GM21360 (cell line): ENCODE results near the gene PARVG.

Source experiments
- ATAC-seq: cut with Tn5 transposase; IDR thresholded peaks from one replicate; pipeline ENCODE4 v1.9.1; 2021; ENCODE audit warnings: mild to moderate bottlenecking, moderate library complexity; ENCODE audit not compliant: unreplicated experiment

The PARVG gene

GRCh38 chr22:44154436-44154942 is 26.2 kb upstream of the PARVG start:
- ATAC-seq = no peak

GRCh38 chr22:44155115-44155514 is 25.6 kb upstream of the PARVG start:
- no peak for ATAC-seq

GRCh38 chr22:44157916-44158618 is 22.7 kb upstream of the PARVG start:
- no peak for ATAC-seq

GRCh38 chr22:44158816-44159215 is 21.9 kb upstream of the PARVG start:
- ATAC-seq = no peak

DNA sequence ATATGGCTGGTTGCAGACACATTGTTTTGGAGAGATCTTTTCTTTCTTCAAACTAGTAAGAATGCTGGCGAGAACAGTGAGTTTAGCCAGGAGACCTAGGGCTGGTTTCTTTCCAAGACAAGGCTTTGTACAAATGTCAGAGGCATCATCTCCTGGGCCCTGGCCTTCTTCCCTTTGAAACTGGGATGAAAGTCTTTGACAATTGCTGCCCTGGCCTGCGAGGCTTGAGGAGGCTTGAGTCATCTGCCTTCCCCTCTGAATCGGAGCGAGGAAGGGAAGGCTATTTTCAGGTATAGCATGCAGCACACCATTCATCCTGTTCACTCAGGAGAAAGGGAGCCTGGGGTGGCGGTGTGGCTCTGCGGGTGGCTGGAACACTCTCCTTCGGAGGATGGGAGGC is 21.5 kb upstream of the PARVG start:
- ATAC-seq = no peak

DNA sequence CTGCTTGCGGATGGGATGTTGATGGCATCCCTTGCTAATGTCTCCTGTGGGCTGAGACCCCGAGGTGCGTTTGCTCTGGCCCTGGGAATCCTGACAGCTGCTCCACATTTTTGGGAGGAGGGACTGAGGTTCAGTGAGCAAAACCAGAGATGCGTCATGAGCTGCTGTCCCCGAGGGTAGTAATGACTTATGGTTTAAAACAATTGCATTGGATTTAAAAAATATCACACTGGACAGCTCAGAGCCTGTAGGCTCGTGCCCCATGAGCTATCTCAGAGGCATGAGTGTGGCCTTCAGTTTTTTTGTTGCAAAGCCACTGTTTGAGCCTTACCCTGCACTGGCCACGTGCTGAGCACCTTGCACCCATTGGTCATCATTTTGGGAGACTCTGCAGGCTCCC is 20.9 kb upstream of the PARVG start:
- no peak for ATAC-seq

GRCh38 chr22:44160421-44160820 is 20.3 kb upstream of the PARVG start:
- no peak for ATAC-seq

GRCh38 chr22:44161673-44162072 is 19.1 kb upstream of the PARVG start:
- ATAC-seq = no peak

DNA sequence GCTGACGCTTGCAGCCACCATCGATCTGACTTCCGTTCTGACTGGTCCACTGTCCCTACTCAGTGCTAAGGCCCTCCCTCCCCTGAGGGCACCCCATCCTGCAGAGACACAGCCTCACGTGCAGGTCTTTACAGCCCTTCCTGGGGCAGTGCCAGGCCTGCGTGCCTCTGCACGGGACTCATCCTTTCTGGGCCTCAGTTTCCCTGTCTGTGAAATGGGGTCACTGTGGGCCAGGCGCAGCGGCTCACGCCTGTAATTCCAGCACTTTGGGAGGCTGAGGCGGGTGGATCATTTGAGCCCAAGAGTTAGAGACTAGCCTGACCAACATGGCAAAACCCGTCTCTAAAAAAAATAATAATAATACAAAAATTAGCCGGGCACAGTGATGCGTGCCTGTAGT is 17.8 kb upstream of the PARVG start:
- no peak for ATAC-seq

DNA sequence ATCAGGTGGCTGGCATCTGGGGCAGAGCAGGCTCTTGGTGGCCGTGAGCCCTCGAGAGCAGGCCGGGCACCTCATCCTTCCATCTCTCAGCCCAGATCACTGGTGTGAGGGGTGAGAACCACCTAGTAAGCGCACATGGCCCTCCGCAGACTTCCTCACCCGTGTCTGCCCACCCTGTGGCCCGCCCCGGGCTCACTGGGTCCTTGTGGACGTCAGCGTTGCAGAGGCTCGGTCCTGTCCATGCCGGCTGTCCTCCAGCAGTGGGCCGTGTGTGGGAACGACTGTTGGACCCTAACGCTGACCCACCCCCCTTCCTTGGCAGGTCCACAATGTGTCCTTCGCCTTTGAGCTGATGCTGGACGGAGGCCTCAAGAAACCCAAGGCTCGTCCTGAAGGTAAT is 17.2 kb upstream of the PARVG start:
- no peak for ATAC-seq

DNA sequence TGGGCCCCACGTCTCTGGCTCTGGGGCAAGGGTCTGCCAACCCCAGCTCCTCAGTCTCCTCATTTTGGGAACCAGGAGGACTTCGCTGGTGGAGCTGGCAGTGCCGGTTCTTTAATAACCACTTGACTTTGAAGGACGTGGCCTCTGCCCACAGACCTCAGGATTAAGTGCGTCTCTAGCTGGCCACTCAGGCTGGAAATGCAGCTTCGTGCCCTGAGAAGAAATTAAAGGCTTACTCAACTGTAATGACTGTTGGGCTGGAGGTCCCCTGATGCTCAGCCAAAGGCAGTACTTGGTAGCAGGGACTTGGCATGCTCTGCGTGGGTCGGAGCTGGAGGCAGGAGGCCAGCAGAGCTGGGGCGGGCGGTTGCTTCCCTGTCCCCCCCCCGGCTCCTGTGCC is 16.7 kb upstream of the PARVG start:
- no peak for ATAC-seq

- ATAC-seq = no peak
Observed at GRCh38 chr22:44165286-44165874, 15.3 kb upstream of the PARVG start.

DNA sequence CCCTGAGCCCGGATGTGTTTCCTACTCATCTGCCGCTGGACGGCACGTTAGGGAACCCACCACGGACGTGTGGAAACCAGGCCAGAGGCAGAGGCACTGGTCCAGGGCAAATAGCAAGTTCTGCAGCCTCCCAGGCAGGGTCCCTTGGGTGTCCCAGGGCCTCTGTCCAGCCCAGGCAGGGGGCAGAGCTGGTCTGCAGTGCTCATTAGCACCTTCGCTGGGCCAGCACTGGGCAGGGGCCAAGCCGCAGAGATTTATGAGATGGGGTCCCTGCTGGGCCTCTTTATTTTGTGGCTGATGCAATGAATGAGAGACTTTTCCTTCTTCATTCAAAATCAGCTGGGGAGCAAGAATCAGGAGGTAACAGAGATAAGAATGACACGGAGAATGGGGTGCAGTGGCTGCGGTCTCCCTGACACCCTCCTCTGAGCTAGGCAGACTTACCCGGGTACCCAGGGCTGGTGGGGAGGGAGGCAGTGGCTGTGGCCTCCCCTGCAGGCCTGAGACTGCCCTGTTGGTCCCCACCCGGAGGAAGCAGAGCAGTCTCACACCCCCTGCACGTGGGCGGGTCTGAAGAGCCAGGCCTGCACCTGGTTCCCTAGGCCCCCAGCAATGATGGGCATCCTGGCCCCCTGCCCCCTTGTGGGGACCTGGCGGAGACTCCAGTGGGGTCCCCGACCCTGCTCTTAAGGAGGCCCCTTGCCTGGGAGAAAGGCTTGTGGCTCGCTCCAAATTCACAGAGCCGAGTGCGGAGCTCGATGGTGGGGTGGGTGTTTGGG is 14.0 kb upstream of the PARVG start:
- ATAC-seq = no peak

- no peak for ATAC-seq
Observed at GRCh38 chr22:44167501-44167900, 13.2 kb upstream of the PARVG start.

DNA sequence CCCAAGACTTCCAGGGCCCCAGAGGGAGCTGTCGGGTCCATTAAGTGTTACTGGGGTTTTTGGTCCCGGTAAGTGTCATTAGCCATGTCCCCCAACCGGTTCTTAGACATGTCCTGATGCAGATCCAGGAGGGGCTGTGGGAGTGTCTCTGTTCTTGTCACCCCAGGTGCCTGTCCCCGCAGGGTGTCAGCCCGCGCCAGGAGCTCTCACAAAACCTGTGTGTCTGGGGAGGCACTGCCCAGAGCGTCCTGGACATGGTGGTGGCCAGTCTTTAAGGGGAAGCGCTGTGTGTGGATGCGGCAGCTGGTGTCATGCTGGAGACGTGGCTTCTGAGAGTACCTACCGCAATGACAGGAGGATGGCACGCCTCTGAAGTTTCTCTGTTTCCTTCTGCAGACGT is 12.5 kb upstream of the PARVG start:
- no peak for ATAC-seq

- no peak for ATAC-seq
Observed at GRCh38 chr22:44170470-44170869, 10.3 kb upstream of the PARVG start.

DNA sequence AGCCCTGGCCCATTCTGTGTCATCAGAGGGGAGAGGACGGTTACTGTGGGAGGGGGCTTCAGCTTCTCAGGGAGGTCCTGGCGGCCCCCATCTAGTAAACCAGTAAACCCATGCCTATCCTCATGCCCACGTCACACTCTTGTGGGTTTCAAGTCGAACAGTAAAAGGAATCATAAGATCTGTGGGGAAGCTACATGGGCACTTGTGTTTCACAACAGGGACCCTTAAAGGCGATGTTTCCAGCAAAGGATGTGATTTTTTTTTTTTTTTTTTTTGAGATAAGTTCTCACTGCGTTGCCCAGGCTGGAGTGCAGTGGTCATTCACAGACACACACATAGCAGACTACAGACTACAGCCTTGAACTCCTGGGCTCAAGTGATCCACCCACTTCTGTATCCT is 9.2 kb upstream of the PARVG start:
- ATAC-seq = no peak

DNA sequence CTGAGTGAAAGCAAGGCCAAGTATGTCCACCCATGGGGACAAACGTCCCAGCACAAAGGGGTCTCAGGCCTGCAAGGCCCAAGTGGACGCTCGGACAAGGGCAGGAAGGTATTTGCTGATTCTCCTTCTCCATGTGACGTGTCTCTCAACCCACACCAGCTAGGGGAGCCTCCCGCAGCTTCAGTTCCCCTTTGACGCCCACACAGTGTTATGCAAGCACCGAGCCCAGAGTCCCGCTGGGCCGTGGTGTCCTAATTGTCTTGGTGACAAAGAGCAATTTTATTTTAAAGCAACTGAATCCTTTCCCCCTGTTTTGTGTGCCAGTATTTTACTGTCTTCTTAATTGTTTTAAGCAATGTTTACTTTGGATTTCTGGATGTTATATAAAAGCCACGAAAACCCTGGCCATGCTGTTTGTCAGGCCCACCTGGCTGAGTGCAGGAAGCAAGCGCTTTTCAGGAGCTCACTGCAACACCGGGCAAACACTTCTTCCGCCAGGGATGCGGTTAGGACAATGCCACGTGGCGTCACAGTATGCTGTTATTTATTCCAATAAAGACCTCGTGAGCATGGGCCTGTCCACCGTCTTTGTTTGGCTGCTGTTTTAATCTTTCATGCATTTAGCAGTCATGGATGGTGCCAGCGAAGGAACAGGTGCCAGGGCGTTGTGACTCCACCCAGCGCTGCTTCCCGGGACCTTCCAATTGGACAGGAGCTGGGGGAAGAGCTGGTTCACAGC is 8.2 kb upstream of the PARVG start:
- no peak for ATAC-seq

GRCh38 chr22:44173154-44173553 is 7.6 kb upstream of the PARVG start:
- no peak for ATAC-seq

DNA sequence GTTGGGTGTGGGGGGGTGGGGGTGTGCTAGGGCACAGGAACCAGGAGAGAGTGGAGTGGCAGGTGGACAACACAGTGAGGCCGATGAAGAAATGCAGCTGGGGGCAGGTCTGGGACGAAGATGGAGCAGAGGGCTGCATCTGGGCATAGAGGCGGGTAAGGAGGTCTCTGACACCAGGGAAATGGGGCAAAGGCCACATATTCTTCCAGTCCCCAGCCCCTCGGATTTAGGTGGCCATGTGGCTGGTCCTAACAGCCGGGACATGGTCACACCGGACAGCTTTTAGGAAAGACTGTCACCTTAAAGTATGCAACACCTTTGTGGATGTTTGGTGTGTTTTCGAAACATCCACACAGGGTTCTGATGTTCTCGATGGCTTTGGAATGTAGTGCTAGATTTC is 5.0 kb upstream of the PARVG start:
- ATAC-seq = no peak
